SK-N-MC (cell line): ENCODE data around the gene ZNF749.

Experiments
- EZH2 ChIP-seq: fragments of 200-600 bp; sonication (generic); IDR thresholded peaks from one replicate; pipeline ENCODE4 v1.6.1; 2017; ENCODE audit warnings: antibody characterized with exemption
- POLR2AphosphoS5 ChIP-seq: IDR thresholded peaks from 2 replicates; pipeline ENCODE4 v1.6.1; 2012; ENCODE audit warnings: mild to moderate bottlenecking, low read depth, low read length, borderline replicate concordance

GRCh38 chr19:57437931-57438330 lies 2.8 kb downstream of the ZNF749 start:
- no peak for TF ChIP-seq EZH2
- TF ChIP-seq POLR2AphosphoS5 = no peak
